ENCODE data around the gene RYR3. TPM values are rescaled to one million over a fixed set of nuclear protein-coding genes. Genes with fewer than 3 reads are reported as not detected.

RYR3 gene
- total RNA-seq, 2 donors from 2014 or later: not detected

GRCh38 chr15:33882921-33883320, 572.2 kb downstream of the RYR3 start:
- Mint-ChIP-seq H3K36me3 (peaks cover 4 to 11% of the 10 kb centered on the region in 2 donors), H3K9me3 (peaks cover 0 to 8% of the 10 kb centered on the region in 2 donors), H3K27ac (no peak overlapping the region)
- ATAC-seq (no peak), DNase-seq (ENCODE audit: low spot score in 2 of 2) (no peak)

- H3K36me3 Mint-ChIP-seq: peaks cover 8 to 11% of the 10 kb centered on the region in 2 donors
- H3K9me3 Mint-ChIP-seq: peaks cover 0 to 12% of the 10 kb centered on the region in 2 donors
- H3K27ac Mint-ChIP-seq: no peak overlapping the region
- DNase-seq (ENCODE audit: low spot score in 2 of 2): no peak
- ATAC-seq: no peak
These were observed 577.4 kb downstream of the RYR3 start for GRCh38 chr15:33888176-33888575.

DNA sequence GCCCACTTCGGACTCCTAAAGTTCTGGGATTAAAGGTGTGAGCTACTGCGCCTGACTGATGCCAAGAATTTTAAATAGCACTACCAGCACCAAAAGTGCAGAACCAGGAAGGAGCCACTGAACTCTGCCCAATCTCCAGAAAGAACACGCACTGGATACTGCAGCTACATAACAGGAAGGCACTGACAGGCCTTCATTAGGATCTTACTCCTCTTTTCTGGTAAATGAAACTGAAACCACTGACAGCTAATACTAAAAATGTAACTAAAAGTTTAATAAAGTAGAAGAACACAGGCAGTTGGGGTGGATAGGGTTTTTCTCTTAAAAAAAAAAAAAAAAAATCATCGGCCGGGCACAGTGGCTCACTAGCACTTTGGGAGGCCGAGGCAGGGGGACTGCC, 583.4 kb downstream of the RYR3 start:
- peak overlapping the region in 1 of 2 donors; percentile 32 for H3K27ac Mint-ChIP-seq
- ATAC-seq (no peak), DNase-seq (ENCODE audit: low spot score in 2 of 2) (no peak)
- peaks cover 0 to 9% of the 10 kb centered on the region in 2 donors for H3K36me3 Mint-ChIP-seq
- H3K9me3 Mint-ChIP-seq: no peaks in the 10 kb centered on the region

- Mint-ChIP-seq H3K36me3 (no peaks in the 10 kb centered on the region), H3K9me3 (no peaks in the 10 kb centered on the region), H3K27ac (no peak overlapping the region)
- DNase-seq (ENCODE audit: low spot score in 2 of 2): no peak
- no peak for ATAC-seq
These were observed 591.3 kb downstream of the RYR3 start for GRCh38 chr15:33902043-33902442.

- H3K9me3 Mint-ChIP-seq: no peaks in the 10 kb centered on the region
These were observed 592.9 kb downstream of the RYR3 start for GRCh38 chr15:33903661-33904060.

GRCh38 chr15:33907326-33907725, 596.6 kb downstream of the RYR3 start:
- no peak for ATAC-seq
- DNase-seq (ENCODE audit: low spot score in 2 of 2): no peak
- Mint-ChIP-seq H3K36me3 (no peaks in the 10 kb centered on the region), H3K27ac (no peak overlapping the region), H3K9me3 (no peaks in the 10 kb centered on the region)

More at GRCh38 chr15:33903661-33904060, 592.9 kb downstream of the RYR3 start:
- ATAC-seq: no peak
- no peak for DNase-seq (ENCODE audit: low spot score in 2 of 2)
- Mint-ChIP-seq H3K27ac (no peak overlapping the region), H3K36me3 (no peaks in the 10 kb centered on the region)

- no peak for DNase-seq (ENCODE audit: low spot score in 2 of 2)
- Mint-ChIP-seq H3K36me3 (no peaks in the 10 kb centered on the region), H3K27ac (no peak overlapping the region), H3K9me3 (no peaks in the 10 kb centered on the region)
- ATAC-seq: no peak
These were observed 597.6 kb downstream of the RYR3 start for GRCh38 chr15:33908406-33908805.

GRCh38 chr15:33910741-33911140, 600.0 kb downstream of the RYR3 start:
- ATAC-seq (no peak), DNase-seq (ENCODE audit: low spot score in 2 of 2) (no peak)
- H3K9me3 Mint-ChIP-seq: no peaks in the 10 kb centered on the region
- H3K36me3 Mint-ChIP-seq: no peaks in the 10 kb centered on the region
- no peak overlapping the region for H3K27ac Mint-ChIP-seq

- ATAC-seq (no peak), DNase-seq (ENCODE audit: low spot score in 2 of 2) (no peak)
- Mint-ChIP-seq H3K27ac (no peak overlapping the region), H3K36me3 (no peaks in the 10 kb centered on the region), H3K9me3 (no peaks in the 10 kb centered on the region)
These were observed 601.6 kb downstream of the RYR3 start for GRCh38 chr15:33912326-33912725.

DNA sequence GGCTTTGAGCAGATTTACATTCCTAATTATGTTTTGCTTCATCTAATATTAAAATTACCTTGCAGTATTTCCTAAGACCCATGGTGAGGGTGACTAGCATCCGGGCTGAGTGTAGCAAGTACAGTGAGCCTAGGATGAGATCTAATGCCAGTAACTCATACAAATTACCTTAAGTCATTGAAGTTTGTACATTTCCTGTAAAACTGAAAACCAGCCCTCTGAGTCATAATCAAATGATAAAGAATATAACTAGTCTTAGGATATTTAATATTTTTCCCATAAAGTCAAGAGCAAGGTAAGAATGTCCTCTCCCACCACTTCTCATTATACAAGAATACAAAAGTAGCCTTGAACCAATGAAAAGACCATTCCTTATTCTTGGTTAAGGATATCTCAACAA, 602.7 kb downstream of the RYR3 start:
- H3K9me3 Mint-ChIP-seq: no peaks in the 10 kb centered on the region
- DNase-seq (ENCODE audit: low spot score in 2 of 2): no peak
- no peaks in the 10 kb centered on the region for H3K36me3 Mint-ChIP-seq
- no peak overlapping the region for H3K27ac Mint-ChIP-seq
- ATAC-seq: no peak

Other genes with a start within 250 kb of the RYR3 start
- gene FMN1, start 116.3 kb upstream of the RYR3 start, total RNA-seq: 1 to 10 TPM; 1.1 to 4.5 TPM